Heart right ventricle (tissue), 16 donors: Measurements from ENCODE around the gene FYN. TPM values are rescaled to one million over a fixed set of nuclear protein-coding genes. Genes with fewer than 3 reads are reported as not detected.

ENCODE experiments used
- ATAC-seq, 8 donors: fragments of 200-7000 bp; cut with Tn5 transposase; one replicate each; pipeline ENCODE4 v1.9.1; 2020; ENCODE audit warnings: mild to moderate bottlenecking in 8 of 8, moderate library complexity in 8 of 8, moderate number of reproducible peaks in 1 of 8
- DNase-seq, 2 donors: peaks; one replicate each; pipeline ENCODE4 v3.0.0-alpha.2; 2020
- H3K27ac ChIP-seq, 10 donors: fragments of 200-600 bp; sonication (generic) in 2 of 10; one replicate each; pipeline versions ENCODE4 v1.5.0 to v1.8.0; 2020 to 2022; ENCODE audit warnings: mild to moderate bottlenecking in 3 of 10
- H3K27me3 ChIP-seq, 7 donors: fragments of 200-600 bp; one replicate each; pipeline ENCODE4 v1.8.0; 2021 to 2022; ENCODE audit warnings: mild to moderate bottlenecking in 2 of 7
- H3K36me3 ChIP-seq, 9 donors: fragments of 200-600 bp; sonication (generic) in 1 of 9; one replicate each; pipeline versions ENCODE4 v1.5.0 to v1.8.0; 2020 to 2022; ENCODE audit warnings: mild to moderate bottlenecking in 2 of 9
- H3K4me1 ChIP-seq, 9 donors: fragments of 200-600 bp; sonication (generic) in 1 of 9; one replicate each; pipeline versions ENCODE4 v1.5.0 to v1.8.0; 2020 to 2022; ENCODE audit warnings: mild to moderate bottlenecking in 4 of 9
- H3K4me3 ChIP-seq, 10 donors: fragments of 200-600 bp; sonication (generic) in 2 of 10; one replicate each; pipeline versions ENCODE4 v1.5.0 to v1.8.0; 2020 to 2022; ENCODE audit warnings: mild to moderate bottlenecking in 7 of 10, moderate library complexity in 2 of 10
- H3K9me3 ChIP-seq, 11 donors: fragments of 200-600 bp in 10 of 11; sonication (generic) in 2 of 11; one replicate each; pipeline versions ENCODE4 v1.5.0 to v1.8.0; 2013 to 2022; ENCODE audit warnings: mild to moderate bottlenecking in 2 of 11, control low read depth in 1 of 11, moderate library complexity in 1 of 11
- CTCF ChIP-seq, 9 donors: fragments of 200-600 bp; sonication (generic) in 2 of 9; IDR thresholded peaks; one replicate each; pipeline versions ENCODE4 v1.5.0 to v1.8.0; 2021 to 2022; ENCODE audit warnings: antibody characterized with exemption in 9 of 9, mild to moderate bottlenecking in 5 of 9, moderate library complexity in 1 of 9
- WGBS, 2 donors: extraction: QIAGEN DNeasy Blood & Tissue Kit; methylation state at CpG; one replicate each; pipeline ENCODE4 v1.1.7; 2013; ENCODE audit warnings: inconsistent platforms in 1 of 2; 5-methylcytosine and 5-hydroxymethylcytosine counted together
- intact Hi-C, 10 donors: fragments of 100-400 bp; cut with DNase I; formaldehyde crosslinking; loops; one replicate each; pipeline versions ENCODE4 v1.11.1 to v1.14.2; 2022
- polyA plus RNA-seq, 2 donors: library from polyadenylated mRNA; stranded (reverse); fragments of 200-250 nt; gene quantifications; one replicate each; pipeline ENCODE4 v1.2.3, GENCODE V29; 2013
- total RNA-seq, 10 donors: library from RNA; stranded (reverse); fragmentation: NEBNext Ultra II Directional in 3 of 10; extraction: Animal tissue kit (Norgen Biotek cat#: 25700) in 3 of 10; gene quantifications; one replicate each; pipeline versions ENCODE4 v1.2.1 to v1.2.4, GENCODE V29; 2021 to 2023
- donor health status: Arrhythmogenic right ventricular cardiomyopathy.
- donor health status: ischemic (EF 13 %, LVEDD 7.1; RV severe dilation, severe dysfunction).
- donor health status: healthy with polysubstance abuse.
- donor health status: DM: no; HTN: yes; CAD: no.
- donor health status: DM: no; HTN: no; CAD: no.
- donor health status: ischemic (EF 25% LVEDD 6.9; RV normal size, moderate dysfunction).
- donor health status: ischemic (EF 25% LVEDD 5.7; RV mildly dilated, moderate dysfunction).
- donor health status: healthy.
- donor health status: DM: yes; HTN: yes; CAD: no.
- donor health status: Ischemic cardiomyopathy.
- donor health status: ischemic (EF 35%, LVEDD 5.7; RV mildly dilated, moderate dysfunction).
- donor health status: nonischemic (EF 11% LVEDD 7.7; RV severe dilation, severe dysfunction).
- donor health status: DM: yes; HTN: yes; CAD: no.
- donor health status: PGD.
- donor health status: ischemic (EF 29% LVEDD 5.4; RV normal size, mild dysfunction).
- donor health status: nonischemic (EF 23%, LVEDD 6.1; RV moderate dilation, normal function).

The FYN gene
- total and polyA plus RNA-seq, 12 donors = 19.1 to 58.1 (median 42.2) TPM

GRCh38 chr6:111768431-111768770, 104.9 kb downstream of the FYN start:
- peak overlapping the region in 1 of 10 donors; percentile 3 for H3K27ac ChIP-seq
- 94 to 97% methylated on average over 2 of the region's 2 CpGs for WGBS, 2 donors
- H3K36me3 ChIP-seq = peaks cover 0 to 4% (median 0%) of the 10 kb centered on the region in 9 donors
- TF ChIP-seq CTCF (IDR thresholded peaks at IDR 0.05) = no peak
- intact Hi-C loops = no loop called here
- peaks cover 0 to 76% (median 59%) of the 10 kb centered on the region in 9 donors for H3K4me1 ChIP-seq
- DNase-seq (no peak), ATAC-seq (no peak)
- H3K27me3 ChIP-seq = no peaks in the 10 kb centered on the region
- H3K9me3 ChIP-seq = no peaks in the 10 kb centered on the region
- no peak overlapping the region for H3K4me3 ChIP-seq

GRCh38 chr6:111767752-111768430, 105.4 kb downstream of the FYN start:
- peaks cover 0 to 4% (median 0%) of the 10 kb centered on the region in 9 donors for H3K36me3 ChIP-seq
- peak overlapping the region in 1 of 10 donors; percentile 43 for H3K27ac ChIP-seq
- H3K4me1 ChIP-seq = peaks cover 0 to 81% (median 64%) of the 10 kb centered on the region in 9 donors
- no peaks in the 10 kb centered on the region for H3K27me3 ChIP-seq
- 65 to 71% methylated on average over 5 of the region's 5 CpGs for WGBS, 2 donors
- DNase-seq (no peak), ATAC-seq (no peak)
- H3K9me3 ChIP-seq = no peaks in the 10 kb centered on the region
- intact Hi-C loops = no loop called here
- no peak overlapping the region for H3K4me3 ChIP-seq
- TF ChIP-seq CTCF (IDR thresholded peaks at IDR 0.05) = no peak

GRCh38 chr6:111766201-111766857, 106.9 kb downstream of the FYN start:
- DNase-seq (no peak), ATAC-seq (no peak)
- WGBS, 2 donors = 68 to 70% methylated on average over 5 of the region's 5 CpGs
- no peak for TF ChIP-seq CTCF (IDR thresholded peaks at IDR 0.05)
- Histone ChIP-seq H3K4me1 (peaks cover 0 to 92% (median 74%) of the 10 kb centered on the region in 9 donors), H3K4me3 (no peak overlapping the region), H3K36me3 (peaks cover 0 to 4% (median 0%) of the 10 kb centered on the region in 9 donors), H3K9me3 (no peaks in the 10 kb centered on the region), H3K27me3 (no peaks in the 10 kb centered on the region), H3K27ac (peak overlapping the region in 3 of 10 donors; percentile 25 to 80 (median 53))
- intact Hi-C loops = no loop called here

GRCh38 chr6:111765763-111766162, 107.5 kb downstream of the FYN start:
- intact Hi-C loops = no loop called here
- TF ChIP-seq CTCF (IDR thresholded peaks at IDR 0.05) = no peak
- Histone ChIP-seq H3K9me3 (no peaks in the 10 kb centered on the region), H3K4me1 (peaks cover 0 to 94% (median 77%) of the 10 kb centered on the region in 9 donors), H3K4me3 (no peak overlapping the region), H3K27ac (peak overlapping the region in 4 of 10 donors; percentile 25 to 80 (median 42)), H3K36me3 (peaks cover 0 to 3% (median 0%) of the 10 kb centered on the region in 9 donors), H3K27me3 (no peaks in the 10 kb centered on the region)
- 85 to 92% methylated on average over 1 of the region's 1 CpG for WGBS, 2 donors
- DNase-seq (no peak), ATAC-seq (no peak)
